Stimulated activated effector memory CD8-positive, alpha-beta T cell treated with anti-CD3 and anti-CD28 coated beads, Interleukin-12 subunit alpha, Interleukin-12 subunit beta, amount 100 ng/mL, for 72 hours (primary cell): Measurements from ENCODE around the gene DNAH17.

ENCODE experiments used
- ATAC-seq: fragments of 150-1000 bp; cut with Tn5 transposase; 2 replicates; pipeline ENCODE4 v1.10.0; 2021
- DNase-seq, 2 donors: peaks; one replicate each; pipeline ENCODE4 v3.0.0; 2021 to 2022; ENCODE audit warnings: low spot score in 2 of 2
- H3K27ac Mint-ChIP-seq: one replicate; pipeline ENCODE4 v1.8.0; 2022; ENCODE audit warnings: mild to moderate bottlenecking, mixed read lengths
- H3K36me3 Mint-ChIP-seq: one replicate; pipeline ENCODE4 v1.8.0; 2022; ENCODE audit warnings: mild to moderate bottlenecking, mixed read lengths
- H3K4me1 Mint-ChIP-seq: one replicate; pipeline ENCODE4 v1.8.0; 2022; ENCODE audit warnings: mixed read lengths
- H3K4me3 Mint-ChIP-seq: one replicate; pipeline ENCODE4 v1.8.0; 2022; ENCODE audit warnings: mild to moderate bottlenecking, mixed read lengths
- H3K9me3 Mint-ChIP-seq: one replicate; pipeline ENCODE4 v1.8.0; 2022; ENCODE audit warnings: mixed read lengths

The DNAH17 gene

DNA sequence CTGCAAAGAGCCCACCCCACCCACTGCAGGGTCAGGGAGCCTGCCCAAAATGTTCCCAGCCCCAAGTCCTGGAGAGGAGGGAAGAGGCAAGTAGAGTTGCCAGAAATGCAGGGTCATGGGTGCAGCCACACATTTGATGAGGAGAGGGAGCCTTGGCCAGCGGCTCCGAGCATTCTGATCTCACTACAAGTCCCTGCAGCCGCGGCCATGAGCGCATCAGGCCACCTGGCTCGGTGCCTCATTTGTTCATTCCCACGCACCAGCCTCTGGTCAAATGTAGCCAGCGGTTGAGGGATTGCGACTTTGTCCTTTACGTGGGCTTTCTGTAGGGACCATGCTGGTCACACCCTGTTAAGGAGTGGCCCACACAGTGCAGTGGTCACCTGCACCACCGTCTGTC is 150.1 kb downstream of the DNAH17 start:
- Mint-ChIP-seq H3K36me3 (peaks cover 78% of the 10 kb centered on the region), H3K27ac (no peak overlapping the region), H3K4me3 (no peak overlapping the region), H3K4me1 (peaks cover 8% of the 10 kb centered on the region), H3K9me3 (no peaks in the 10 kb centered on the region)
- no peak for ATAC-seq
- DNase-seq: no peak

DNA sequence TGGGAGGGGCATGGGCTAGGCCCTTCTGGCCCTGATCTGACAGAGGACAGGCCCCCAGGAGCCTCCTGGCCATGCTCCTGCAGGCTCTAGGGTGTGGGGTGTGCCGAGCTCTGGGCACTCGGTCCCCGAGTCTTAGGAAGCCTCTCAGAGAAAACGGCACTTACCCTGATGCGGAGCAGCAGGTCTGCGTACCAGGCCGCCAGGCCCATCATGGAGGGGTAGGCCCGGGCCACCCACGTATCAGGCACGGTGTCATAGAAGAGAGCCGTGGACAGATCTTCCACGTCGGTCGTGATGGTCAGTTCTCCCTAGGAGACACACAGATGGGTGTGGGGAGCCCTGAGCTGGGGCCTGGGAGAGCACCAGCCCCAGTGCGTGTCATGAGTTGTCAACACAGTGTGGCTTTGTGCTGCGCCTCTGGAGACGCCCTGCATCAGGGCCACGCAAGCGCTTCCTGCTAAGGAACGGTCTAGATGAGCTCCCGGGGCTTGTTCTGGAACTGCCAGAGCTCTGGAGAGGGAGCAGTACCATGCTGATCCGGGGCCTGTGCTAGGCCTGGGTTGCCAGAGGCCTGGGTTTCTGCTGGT is 150.8 kb downstream of the DNAH17 start:
- no peak overlapping the region for H3K4me3 Mint-ChIP-seq
- H3K27ac Mint-ChIP-seq: no peak overlapping the region
- peaks cover 15% of the 10 kb centered on the region for H3K4me1 Mint-ChIP-seq
- no peaks in the 10 kb centered on the region for H3K9me3 Mint-ChIP-seq
- H3K36me3 Mint-ChIP-seq: peaks cover 86% of the 10 kb centered on the region
- no peak for ATAC-seq
- no peak for DNase-seq

DNA sequence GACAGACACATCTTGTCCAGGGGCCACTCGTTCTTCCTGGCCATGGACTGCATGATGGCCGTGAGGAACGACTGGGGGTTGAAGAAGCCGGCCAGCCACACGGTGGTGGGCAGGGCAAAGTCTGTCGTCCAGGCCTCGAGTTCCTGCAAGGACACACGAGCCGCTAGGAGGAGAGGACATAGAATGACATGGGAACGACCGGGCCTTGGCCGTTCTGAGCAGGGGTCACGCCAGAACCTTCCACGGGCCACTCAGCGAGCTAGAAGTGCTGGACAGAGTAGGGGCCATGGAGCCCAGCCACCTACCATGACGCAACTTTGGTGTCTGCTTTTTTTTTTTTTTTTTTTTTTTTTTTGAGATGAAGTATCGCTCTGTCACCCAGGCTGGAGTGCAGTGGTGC is 151.8 kb downstream of the DNAH17 start:
- Mint-ChIP-seq H3K36me3 (peaks cover 95% of the 10 kb centered on the region), H3K9me3 (no peaks in the 10 kb centered on the region), H3K4me1 (peaks cover 25% of the 10 kb centered on the region), H3K4me3 (no peak overlapping the region), H3K27ac (no peak overlapping the region)
- DNase-seq (no peak), ATAC-seq (no peak)

DNA sequence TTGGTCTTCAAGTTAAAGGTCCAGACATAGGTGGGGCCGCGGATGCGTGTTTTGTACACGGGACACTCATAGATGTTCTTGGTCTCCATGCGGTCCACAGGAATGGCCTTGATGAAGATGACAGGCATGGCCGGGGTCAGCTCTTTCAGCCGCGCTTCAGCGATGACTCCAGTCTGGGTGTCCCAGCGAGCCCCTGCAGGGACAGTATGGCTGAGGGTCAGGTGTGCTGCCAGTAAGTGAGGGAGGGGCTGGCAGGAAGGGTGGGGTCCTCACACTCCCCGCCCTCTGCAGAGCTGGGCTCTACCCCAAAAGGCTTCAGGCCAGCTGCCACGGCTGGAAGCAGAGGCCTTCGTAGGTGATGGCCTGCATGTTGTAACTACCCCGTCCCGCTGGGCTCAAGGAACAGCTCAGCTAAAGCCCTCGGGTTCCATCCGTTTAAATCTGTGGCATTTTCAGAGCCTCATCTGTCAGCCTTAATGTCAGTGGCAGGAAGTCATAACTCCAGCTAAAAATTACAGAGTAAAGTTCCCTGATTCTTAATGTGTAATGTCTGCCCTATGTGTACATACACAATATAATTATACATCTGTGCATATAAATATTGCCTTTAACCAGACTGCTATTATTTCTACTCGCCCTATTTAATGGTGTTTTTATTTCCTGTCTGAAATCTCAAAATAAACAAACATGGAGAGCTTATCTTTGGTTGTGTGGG is 153.1 kb downstream of the DNAH17 start:
- Mint-ChIP-seq H3K9me3 (no peaks in the 10 kb centered on the region), H3K4me3 (no peak overlapping the region), H3K36me3 (peaks cover 95% of the 10 kb centered on the region), H3K4me1 (peaks cover 23% of the 10 kb centered on the region), H3K27ac (no peak overlapping the region)
- ATAC-seq (no peak), DNase-seq (no peak)

DNA sequence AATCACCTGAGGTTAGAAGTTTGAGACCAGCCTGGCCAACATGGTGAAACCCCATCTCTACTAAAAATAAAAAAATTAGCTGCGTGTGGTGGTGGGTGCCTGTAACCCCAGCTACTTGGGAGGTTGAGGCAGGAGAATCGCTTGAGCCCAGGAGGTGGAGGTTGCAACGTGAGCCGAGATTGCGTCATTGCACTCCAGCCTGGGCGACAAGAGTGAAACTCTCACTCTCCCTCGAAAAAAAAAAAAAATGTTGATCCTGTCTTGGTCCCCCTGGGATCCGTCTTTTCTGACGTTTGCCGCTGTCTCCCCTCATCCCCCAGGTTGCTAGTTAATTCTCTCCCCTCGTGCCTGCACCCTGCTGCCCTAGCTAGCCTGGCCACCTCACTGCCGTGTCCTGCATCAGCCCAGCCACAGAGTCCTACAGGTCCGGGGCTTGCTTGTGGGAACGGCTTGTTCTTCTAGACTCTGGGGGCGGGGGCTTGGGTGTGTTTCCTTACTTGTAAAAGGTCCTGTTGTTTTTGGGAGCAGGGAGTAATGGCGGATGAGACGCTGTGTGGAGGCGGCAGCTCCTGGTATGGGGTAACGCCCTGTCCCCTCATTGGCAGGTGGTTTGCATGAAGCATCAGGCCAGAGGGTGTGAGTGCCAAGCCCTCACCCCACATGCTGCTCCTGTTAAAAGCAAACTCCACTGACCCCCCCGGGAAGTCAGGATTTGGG is 154.2 kb downstream of the DNAH17 start:
- H3K9me3 Mint-ChIP-seq: no peaks in the 10 kb centered on the region
- H3K4me1 Mint-ChIP-seq: peaks cover 23% of the 10 kb centered on the region
- DNase-seq (no peak), ATAC-seq (no peak)
- no peak overlapping the region for H3K27ac Mint-ChIP-seq
- peaks cover 95% of the 10 kb centered on the region for H3K36me3 Mint-ChIP-seq
- no peak overlapping the region for H3K4me3 Mint-ChIP-seq

DNA sequence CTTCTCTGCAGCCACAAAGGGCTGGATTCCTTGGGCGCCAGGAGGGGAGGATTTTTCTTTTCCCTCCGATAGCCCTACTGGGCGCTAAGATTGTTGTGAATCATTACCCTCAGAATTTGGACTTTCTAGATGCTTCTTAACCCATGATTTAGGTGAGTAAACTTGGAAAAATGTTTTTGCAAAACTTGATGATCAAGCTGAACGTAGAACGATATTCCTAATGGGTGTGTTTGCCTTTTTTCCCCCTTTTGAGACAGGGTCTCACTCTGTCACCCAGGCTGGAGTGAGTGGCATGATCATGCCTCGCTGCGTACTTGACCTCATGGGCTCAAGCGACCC is 155.0 kb downstream of the DNAH17 start:
- Mint-ChIP-seq H3K4me3 (no peak overlapping the region), H3K36me3 (peaks cover 98% of the 10 kb centered on the region), H3K27ac (peak overlapping the region; percentile 45), H3K4me1 (peaks cover 27% of the 10 kb centered on the region), H3K9me3 (no peaks in the 10 kb centered on the region)
- DNase-seq: no peak
- no peak for ATAC-seq

DNA sequence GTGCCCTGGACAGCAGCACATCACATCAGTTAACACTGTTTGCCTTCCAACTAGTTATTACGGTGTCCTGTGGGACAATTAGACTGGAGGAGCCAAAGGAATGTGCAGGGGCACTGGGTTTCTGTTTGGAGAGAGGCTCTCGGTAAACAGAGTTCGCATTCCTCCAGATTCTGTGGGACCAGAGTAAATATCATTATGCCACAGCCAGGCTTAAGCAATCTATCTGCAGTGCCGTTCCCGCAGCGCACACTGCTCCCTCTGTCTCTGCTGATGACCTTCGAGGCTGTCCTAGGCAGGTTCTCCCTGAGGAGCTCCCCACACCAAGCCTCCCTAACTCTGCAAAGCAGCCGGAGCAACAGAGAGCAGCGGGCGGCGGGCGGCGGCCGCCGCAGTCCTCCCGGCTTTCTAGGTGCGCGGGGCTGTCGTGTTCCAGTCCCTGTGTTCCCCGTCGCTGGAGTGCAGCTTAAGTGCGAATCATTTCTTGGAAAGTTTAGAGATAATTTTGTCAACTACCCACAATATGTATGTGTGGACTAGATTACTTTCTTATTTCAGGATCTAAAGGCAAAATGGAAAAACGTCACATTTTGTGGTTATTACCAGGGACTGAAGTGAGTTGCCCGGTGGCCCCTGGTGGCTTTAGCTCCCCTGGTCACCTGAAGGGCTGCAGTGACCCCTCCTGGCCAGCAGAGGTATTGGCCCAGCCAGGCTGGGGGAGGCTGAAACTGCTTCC is 155.5 kb downstream of the DNAH17 start:
- Mint-ChIP-seq H3K4me3 (no peak overlapping the region), H3K27ac (peak overlapping the region; percentile 45), H3K4me1 (peaks cover 32% of the 10 kb centered on the region), H3K36me3 (peaks cover 98% of the 10 kb centered on the region), H3K9me3 (no peaks in the 10 kb centered on the region)
- ATAC-seq (peak; percentile 89), DNase-seq (peak; percentile 74 to 85)

DNA sequence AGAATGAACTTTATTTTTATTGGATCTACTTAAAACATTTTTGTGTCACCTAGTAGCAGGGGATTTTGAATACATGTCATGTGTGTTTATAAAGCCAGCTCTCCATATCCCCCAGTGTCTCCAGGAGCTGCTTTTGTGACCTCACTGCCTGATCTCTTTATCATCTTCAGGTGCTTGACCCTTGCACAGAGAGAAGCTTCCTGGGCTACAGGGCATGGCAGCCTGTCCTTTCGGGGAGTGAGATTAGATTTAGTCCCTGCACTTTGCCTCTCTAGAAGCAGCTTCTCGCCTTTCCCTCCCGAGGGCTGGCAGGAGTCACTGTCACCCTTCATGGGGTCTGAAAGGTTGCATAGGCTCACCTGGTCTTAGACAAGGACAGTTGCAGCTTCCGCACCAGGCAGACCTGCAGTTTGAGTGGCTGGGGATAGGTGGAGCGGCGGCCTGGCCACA is 156.1 kb downstream of the DNAH17 start:
- DNase-seq: no peak
- Mint-ChIP-seq H3K9me3 (no peaks in the 10 kb centered on the region), H3K4me3 (no peak overlapping the region), H3K27ac (peak overlapping the region; percentile 45), H3K4me1 (peaks cover 36% of the 10 kb centered on the region), H3K36me3 (peaks cover 98% of the 10 kb centered on the region)
- no peak for ATAC-seq

DNA sequence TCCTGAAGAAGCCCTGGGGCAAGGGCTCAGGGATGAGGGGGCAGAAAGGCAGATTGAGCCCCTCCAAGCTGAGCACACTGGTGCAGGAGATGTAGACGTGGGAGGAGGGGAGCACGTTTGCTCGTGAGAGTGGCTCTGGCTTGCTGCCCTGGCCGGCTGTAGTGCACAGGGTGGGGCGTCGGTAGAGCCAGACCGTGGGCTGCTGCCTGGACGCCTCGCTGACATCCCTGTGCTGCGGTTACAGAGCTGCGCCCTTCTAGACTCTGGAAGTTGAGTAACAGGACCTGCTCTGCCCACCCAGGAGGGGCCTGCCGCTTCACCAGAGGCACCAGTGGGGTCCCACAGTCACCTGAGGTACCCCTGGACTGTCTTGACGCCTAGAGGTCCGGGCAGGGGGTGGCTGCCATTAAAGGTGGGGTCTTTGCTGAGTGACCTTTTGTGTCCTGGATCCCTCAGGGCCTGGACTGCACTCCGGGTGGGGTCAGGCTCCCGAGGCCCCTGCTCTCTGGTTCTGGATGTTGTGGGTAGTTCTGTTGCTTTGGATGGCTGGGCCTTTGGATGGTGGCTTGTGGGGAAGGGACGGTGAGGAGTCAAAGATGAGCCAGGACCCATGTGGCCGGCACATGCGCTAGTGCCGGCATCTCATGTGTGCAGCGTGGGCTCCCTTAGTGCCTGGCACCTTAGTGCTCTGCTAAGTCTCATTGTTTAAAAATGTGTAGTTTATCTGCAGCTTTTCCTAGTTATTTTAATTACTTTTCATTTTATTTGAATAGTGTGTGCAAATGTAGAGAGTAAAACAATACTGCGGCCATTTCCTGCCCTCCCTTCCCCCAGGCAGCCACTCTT is 157.0 kb downstream of the DNAH17 start:
- ATAC-seq (no peak), DNase-seq (no peak)
- Mint-ChIP-seq H3K36me3 (peaks cover 96% of the 10 kb centered on the region), H3K27ac (peak overlapping the region; percentile 64), H3K9me3 (no peaks in the 10 kb centered on the region), H3K4me1 (peaks cover 45% of the 10 kb centered on the region), H3K4me3 (no peak overlapping the region)

DNA sequence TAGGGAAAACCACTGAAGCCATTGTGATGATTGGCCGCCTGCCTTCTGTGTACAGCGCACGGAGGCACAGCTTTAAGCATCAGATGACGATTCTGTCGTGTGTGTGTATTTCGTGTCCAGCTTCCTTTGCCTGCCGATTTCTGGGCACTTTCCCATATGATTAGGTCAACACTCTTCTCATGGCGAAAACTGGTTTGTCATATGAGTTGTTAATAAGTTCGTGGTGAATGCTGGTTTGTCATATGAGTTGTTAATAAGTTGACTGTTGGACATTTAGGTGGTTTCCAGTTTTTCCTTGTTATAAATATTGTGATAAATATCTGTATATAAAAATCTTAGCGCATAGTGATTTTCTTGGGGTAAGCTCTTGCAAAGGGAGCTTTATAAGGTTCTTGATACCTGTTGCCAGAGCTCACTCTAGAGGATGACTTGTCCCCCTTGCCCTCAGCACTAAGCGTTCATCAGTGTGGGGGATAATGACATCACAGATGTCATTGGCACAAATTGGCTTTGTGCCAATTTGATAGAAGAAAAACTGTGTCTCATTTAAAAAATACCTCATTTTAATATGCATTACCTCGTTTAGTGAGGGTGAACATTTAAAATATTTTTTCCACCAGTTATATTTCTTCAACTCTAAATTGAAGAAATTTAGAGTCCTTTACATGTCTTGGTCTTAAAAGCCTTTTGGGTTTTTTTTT is 158.7 kb downstream of the DNAH17 start:
- peak overlapping the region; percentile 64 for H3K27ac Mint-ChIP-seq

DNA sequence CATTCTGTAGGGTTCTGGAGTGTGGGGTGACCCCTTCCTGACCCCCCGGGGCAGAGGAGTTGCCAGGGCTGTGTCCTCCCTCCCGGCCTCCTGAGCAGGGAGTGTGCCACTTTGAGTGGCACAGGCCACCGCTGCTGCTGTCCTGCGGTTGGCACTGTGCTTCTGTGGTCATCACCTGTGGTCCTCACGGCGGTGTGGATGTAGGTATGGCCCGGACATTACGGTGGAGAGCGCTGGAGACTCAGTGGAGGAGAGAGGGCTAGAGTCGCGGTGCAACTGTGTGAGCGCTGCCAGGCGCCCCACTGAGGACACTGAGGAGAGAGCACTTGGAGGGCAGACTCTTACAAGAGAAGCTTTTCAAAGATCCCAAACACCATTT is 159.7 kb downstream of the DNAH17 start:
- Mint-ChIP-seq H3K4me3 (no peak overlapping the region), H3K4me1 (peaks cover 72% of the 10 kb centered on the region), H3K27ac (peak overlapping the region; percentile 92), H3K36me3 (peaks cover 96% of the 10 kb centered on the region), H3K9me3 (no peaks in the 10 kb centered on the region)
- DNase-seq (no peak), ATAC-seq (no peak)

More for the DNA sequence above, 158.7 kb downstream of the DNAH17 start:
- Mint-ChIP-seq H3K4me3 (no peak overlapping the region), H3K36me3 (peaks cover 98% of the 10 kb centered on the region), H3K9me3 (no peaks in the 10 kb centered on the region), H3K4me1 (peaks cover 62% of the 10 kb centered on the region)
- DNase-seq: no peak
- ATAC-seq: no peak

DNA sequence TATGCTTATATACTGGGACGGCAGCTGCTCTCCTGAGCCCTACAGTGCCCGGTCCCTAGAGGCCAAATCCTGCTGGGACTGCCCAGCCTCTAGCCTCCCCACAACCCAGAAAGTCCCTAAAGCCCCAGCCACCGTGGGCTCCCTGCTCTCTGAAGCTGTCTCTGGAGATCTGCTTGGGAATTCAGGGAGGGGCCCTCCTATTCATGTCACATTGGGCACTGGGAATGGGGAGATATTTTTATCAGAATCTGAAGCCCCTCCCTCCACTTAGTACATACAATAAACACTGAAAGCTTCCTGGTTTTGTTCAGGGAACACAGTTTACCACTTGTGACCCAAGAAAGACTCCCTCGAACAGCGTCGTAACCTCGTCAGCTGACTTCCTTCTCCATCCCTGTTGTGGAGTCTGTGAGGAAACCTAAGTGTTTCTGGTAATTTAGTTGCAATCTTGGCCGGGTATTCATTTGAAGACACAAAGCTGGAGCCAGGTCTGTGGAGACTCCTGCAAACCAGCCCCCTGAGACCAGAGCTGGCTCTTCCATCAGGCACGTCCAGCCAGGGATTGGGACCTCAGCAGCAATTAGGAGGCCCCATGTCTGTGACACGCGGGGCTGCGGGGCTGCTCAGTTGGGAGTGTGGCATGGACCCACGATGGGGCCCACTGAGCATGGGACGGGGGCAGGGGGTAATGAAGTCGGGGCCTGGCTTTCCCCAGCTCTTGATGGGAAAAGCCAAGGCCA is 160.2 kb downstream of the DNAH17 start:
- Mint-ChIP-seq H3K27ac (peak overlapping the region; percentile 92), H3K36me3 (peaks cover 96% of the 10 kb centered on the region), H3K4me3 (no peak overlapping the region), H3K4me1 (peaks cover 73% of the 10 kb centered on the region), H3K9me3 (no peaks in the 10 kb centered on the region)
- no peak for ATAC-seq
- no peak for DNase-seq

DNA sequence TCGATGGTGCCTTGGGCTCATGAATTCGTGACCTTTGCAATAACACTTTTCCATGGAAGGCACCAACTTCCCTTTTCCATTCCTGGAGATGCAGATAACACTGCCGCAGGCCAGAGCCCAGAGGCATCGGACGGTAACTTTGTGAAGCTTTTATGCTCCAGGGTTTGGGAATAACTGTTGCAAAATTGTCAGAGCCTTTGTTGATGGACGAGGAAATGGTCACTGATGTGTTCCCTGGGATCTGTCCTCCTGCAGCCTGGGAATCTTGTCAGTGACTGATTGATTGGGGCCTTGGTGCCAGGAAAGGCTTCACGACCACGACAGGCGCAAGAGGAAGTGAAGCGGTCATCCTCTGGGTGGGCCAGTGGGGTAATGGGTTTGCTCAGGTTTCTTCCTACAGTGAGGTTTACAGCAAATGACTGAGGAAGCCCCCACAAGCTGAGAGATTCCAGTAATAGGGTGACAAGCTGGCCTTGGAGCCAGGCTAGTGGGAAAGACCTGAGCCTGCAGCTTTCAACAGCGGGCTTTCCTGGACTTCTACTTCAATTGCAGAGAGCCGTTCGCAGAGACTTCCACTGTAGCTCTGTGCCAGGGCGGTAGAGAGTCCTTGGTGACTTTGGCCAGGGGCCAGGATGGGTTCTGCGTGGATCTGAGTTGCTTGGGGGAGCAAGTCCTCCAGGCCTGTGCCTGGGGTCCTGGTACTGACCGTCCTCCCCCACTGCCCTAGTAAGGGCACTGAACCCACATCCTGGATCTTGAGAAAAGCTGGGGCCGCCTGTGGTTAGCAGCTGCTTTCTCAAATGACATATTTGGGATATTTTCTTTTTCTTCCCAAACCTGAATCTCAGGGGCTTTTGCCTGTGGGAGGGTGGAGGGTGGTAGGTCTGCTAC is 161.1 kb downstream of the DNAH17 start:
- ATAC-seq (no peak), DNase-seq (no peak)
- Mint-ChIP-seq H3K27ac (peak overlapping the region; percentile 92), H3K9me3 (no peaks in the 10 kb centered on the region), H3K4me1 (peaks cover 73% of the 10 kb centered on the region), H3K36me3 (peaks cover 96% of the 10 kb centered on the region), H3K4me3 (peak overlapping the region; percentile 56)
